Lower leg skin (tissue), 4 donors: ENCODE data around the gene TEC. TPM values are rescaled to one million over a fixed set of nuclear protein-coding genes. Genes with fewer than 3 reads are reported as not detected.

Source experiments
- DNase-seq, 2 donors: peaks; one replicate each; pipeline ENCODE4 v3.0.0-alpha.2; 2019; ENCODE audit warnings: low spot score in 2 of 2
- H3K4me3 ChIP-seq: fragments of 200-600 bp; sonication (generic); 2 replicates; pipeline ENCODE4 v1.5.1; 2017; ENCODE audit warnings: mild to moderate bottlenecking, low read depth; ENCODE audit not compliant: poor library complexity, severe bottlenecking
- POLR2A ChIP-seq, 2 donors: fragments of 450-650 bp; IDR thresholded peaks; one replicate each; pipeline ENCODE4 v1.6.1; 2016 to 2017; ENCODE audit warnings: antibody characterized with exemption in 2 of 2, mild to moderate bottlenecking in 1 of 2, moderate library complexity in 1 of 2
- WGBS, 2 donors: methylation state at CpG; one replicate each; pipeline ENCODE4 v1.1.5; 2018; 5-methylcytosine and 5-hydroxymethylcytosine counted together
- intact Hi-C: fragments of 100-400 bp; cut with DNase I; formaldehyde crosslinking; loops from one replicate; pipeline ENCODE4 v1.15.0; 2023; ENCODE audit warnings: low total_unique reads
- total RNA-seq, 4 donors: library from RNA; depleted of rRNA; stranded (reverse); fragments of >200 nt; gene quantifications; one replicate each; pipeline ENCODE4 v1.1.0, GENCODE V29; 2016
- TF ChIP-seq, protein P1 (sequence below), 3 donors: fragments of 450-650 bp; IDR thresholded peaks; one replicate each; pipeline ENCODE4 v1.5.1; 2016; ENCODE audit warnings: antibody characterized with exemption in 3 of 3, mild to moderate bottlenecking in 3 of 3, moderate library complexity in 2 of 3

Gene TEC
- total RNA-seq, 4 donors from 2014 or later = 6.8 to 10.5 (median 8.8) TPM

DNA sequence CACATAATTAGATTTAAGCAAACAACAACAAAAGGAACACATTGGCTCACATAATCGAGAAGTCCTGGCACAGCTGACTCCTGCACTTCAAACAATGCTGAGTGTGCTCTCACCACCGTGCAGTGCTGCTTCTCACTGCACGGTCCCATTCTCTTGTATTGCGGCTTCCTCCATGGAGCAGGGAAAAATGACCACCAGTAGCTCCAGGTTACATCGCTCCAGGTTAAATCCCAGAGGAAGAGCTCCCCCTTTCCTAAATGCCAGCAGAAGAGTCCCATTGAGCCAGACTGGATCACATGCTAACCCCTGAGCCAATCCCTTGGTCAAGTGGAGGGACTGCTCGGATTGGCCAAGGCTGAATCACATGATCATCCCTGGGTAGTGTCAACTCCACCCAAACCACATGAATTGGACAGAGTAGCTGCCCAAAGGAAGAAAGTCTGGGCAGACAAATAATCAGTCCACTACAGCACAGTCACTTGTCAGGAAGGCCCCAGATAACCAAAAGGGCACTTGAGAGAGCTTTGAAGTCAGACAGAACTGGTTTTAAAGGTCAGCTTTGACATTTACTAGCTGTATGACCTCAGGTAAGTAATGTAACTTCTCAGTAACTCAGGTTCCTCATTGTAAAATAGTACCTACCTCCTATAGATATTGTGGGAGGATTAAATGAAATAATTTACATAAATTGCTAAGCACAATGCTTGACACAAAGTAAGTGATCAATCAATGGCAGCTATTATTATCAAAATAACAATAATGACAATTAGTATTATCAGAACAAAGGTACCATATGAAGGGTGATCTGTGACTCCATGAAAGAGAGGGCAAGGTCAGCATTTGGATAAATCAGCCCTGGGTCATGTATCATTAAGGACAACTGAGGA lies 14.3 kb downstream of the TEC start:
- H3K4me3 ChIP-seq = no peak overlapping the region
- DNase-seq = no peak
- TF ChIP-seq, protein P1, sequence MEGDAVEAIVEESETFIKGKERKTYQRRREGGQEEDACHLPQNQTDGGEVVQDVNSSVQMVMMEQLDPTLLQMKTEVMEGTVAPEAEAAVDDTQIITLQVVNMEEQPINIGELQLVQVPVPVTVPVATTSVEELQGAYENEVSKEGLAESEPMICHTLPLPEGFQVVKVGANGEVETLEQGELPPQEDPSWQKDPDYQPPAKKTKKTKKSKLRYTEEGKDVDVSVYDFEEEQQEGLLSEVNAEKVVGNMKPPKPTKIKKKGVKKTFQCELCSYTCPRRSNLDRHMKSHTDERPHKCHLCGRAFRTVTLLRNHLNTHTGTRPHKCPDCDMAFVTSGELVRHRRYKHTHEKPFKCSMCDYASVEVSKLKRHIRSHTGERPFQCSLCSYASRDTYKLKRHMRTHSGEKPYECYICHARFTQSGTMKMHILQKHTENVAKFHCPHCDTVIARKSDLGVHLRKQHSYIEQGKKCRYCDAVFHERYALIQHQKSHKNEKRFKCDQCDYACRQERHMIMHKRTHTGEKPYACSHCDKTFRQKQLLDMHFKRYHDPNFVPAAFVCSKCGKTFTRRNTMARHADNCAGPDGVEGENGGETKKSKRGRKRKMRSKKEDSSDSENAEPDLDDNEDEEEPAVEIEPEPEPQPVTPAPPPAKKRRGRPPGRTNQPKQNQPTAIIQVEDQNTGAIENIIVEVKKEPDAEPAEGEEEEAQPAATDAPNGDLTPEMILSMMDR (IDR thresholded peaks at IDR 0.05) = no peak
- TF ChIP-seq POLR2A (IDR thresholded peaks at IDR 0.05) = no peak
- 71 to 72% methylated on average over 6 of the region's 6 CpGs for WGBS, 2 donors
- intact Hi-C loops = no loop called here

DNA sequence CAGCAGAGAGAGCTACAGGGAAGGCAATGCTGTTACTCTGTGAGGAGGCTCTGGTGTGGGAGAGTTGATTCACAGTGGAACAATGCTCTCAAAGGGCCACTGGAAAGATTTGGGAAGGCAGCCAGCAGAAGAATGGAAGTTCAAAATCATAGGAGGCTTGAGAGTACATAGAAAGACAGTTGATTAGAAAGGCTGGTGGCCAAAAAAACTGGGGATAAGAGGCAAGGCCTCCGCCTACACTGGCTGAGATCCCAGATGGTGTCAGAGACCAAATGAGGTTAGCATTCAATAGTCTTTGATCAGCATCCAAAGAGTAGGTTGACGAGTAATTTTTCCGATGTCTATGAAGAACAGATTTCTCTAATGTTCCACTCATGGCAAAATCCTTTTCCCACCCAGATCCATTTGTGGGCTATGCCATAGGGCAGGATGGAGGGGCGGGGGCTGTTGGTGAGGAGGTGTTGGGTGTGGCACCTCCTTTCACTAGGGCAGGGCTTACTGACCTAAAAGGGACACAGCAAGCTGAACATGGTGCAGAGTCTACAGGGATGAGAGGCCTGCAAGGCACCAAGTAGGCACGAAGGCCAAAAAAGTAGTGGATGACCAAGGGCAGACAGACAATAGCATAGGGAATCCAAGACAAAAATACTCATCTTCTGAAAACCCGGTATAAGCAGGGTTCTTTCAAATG lies 15.1 kb downstream of the TEC start:
- no peak for DNase-seq
- no peak overlapping the region for H3K4me3 ChIP-seq
- TF ChIP-seq POLR2A (IDR thresholded peaks at IDR 0.05) = no peak
- TF ChIP-seq, protein P1 (IDR thresholded peaks at IDR 0.05) = no peak
- 31 to 33% methylated on average over 6 of the region's 6 CpGs for WGBS, 2 donors
- intact Hi-C loops = no loop called here

DNA sequence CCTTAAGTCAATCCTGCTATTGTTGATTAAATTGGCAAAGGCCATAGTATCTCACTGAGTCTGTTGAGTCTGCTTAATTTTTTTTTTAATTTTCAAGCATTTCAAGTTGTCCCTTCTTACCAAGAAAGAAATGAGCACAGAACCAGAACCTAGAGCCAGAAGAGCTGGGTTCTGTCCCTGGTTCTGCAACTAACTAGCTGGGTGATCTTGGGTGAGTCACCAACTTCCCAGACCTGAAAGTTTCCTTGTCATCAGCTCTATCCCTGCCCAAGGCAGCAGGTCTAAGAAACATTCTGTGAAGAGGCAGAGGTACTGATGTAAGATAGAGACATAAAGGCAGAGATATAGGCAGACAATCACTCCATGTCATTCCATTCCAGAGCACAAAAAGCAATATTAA lies 17.3 kb downstream of the TEC start:
- no peak overlapping the region for H3K4me3 ChIP-seq
- no peak for DNase-seq
- intact Hi-C loops = no loop called here
- no peak for TF ChIP-seq POLR2A (IDR thresholded peaks at IDR 0.05)
- TF ChIP-seq, protein P1 (IDR thresholded peaks at IDR 0.05) = no peak

DNA sequence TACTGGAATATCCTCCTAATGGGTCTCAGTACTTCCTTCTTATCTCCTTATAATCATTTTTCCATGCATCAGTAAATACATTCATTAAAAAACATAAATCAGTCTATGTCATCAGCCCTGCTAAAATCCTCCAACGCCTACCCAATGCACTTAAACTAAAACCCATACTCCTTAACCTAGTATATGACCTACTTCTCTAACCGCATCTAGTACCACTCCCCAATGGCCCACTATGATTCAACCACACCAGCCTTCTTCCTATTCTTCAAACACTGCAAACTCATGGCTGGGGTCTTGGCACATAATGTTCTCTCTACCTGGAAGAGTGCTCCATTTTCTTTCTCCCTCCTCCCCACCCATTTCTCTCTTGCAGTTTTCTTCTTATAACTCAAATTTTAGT lies 18.7 kb downstream of the TEC start:
- no peak overlapping the region for H3K4me3 ChIP-seq
- no peak for TF ChIP-seq POLR2A (IDR thresholded peaks at IDR 0.05)
- TF ChIP-seq, protein P1 (IDR thresholded peaks at IDR 0.05) = no peak
- no peak for DNase-seq
- WGBS, 2 donors = 95 to 97% methylated on average over 2 of the region's 2 CpGs
- intact Hi-C loops = no loop called here

DNA sequence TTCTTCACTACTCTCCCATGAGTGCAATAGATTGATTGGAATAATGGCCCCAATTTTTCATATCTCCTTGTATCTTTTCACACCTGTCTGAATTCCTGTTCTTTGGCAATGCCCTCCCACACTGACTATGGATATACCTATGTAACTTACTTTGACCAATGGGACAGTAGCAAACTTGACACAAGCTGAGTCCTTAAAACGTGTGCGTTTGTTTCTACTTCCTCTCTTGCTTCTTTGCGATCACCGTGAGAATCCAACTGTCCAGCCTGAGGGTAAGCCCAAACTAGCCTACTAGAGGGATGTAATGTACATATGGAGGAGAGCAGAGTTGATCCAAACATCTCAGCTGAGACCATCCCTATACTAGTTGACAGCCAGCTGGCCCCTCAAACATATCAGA lies 19.3 kb downstream of the TEC start:
- no peak for TF ChIP-seq POLR2A (IDR thresholded peaks at IDR 0.05)
- TF ChIP-seq, protein P1 (IDR thresholded peaks at IDR 0.05) = no peak
- intact Hi-C loops = no loop called here
- H3K4me3 ChIP-seq = no peak overlapping the region
- WGBS, 2 donors = 81 to 93% methylated on average over 4 of the region's 4 CpGs
- no peak for DNase-seq
